Right renal cortex interstitium (tissue), 3 donors: ENCODE results near the gene RARB. TPM values are rescaled to one million over a fixed set of nuclear protein-coding genes. Genes with fewer than 3 reads are reported as not detected.
A peak's percentile ranks its signal among the peaks of the same experiment; 100 is the strongest.

Source experiments
- DNase-seq, 3 donors: peaks; one replicate each; pipeline ENCODE4 v3.0.0-alpha.2; 2013; ENCODE audit warnings: low read depth in 3 of 3, low spot score in 2 of 3
- polyA plus RNA-seq, 3 donors: library from polyadenylated mRNA; unstranded; fragments of 120-200 nt; gene quantifications; one replicate each; pipeline ENCODE4 v1.2.1, GENCODE V29; 2013; ENCODE audit not compliant: insufficient read length in 3 of 3

The RARB gene
- 10 to 100 TPM; 51.1 to 58.1 (median 57.0) TPM for polyA plus RNA-seq

DNA sequence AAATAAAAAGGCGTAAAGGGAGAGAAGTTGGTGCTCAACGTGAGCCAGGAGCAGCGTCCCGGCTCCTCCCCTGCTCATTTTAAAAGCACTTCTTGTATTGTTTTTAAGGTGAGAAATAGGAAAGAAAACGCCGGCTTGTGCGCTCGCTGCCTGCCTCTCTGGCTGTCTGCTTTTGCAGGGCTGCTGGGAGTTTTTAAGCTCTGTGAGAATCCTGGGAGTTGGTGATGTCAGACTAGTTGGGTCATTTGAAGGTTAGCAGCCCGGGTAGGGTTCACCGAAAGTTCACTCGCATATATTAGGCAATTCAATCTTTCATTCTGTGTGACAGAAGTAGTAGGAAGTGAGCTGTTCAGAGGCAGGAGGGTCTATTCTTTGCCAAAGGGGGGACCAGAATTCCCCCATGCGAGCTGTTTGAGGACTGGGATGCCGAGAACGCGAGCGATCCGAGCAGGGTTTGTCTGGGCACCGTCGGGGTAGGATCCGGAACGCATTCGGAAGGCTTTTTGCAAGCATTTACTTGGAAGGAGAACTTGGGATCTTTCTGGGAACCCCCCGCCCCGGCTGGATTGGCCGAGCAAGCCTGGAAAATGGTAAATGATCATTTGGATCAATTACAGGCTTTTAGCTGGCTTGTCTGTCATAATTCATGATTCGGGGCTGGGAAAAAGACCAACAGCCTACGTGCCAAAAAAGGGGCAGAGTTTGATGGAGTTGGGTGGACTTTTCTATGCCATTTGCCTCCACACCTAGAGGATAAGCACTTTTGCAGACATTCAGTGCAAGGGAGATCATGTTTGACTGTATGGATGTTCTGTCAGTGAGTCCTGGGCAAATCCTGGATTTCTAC, at the start of gene RARB:
Gene RARB, plus strand, starts transcription at position 322 of the 847 bp plus-strand sequence. Its CDS starts 469 bp downstream, at position 791.
- peak; percentile 95 to 99 (median 96) for DNase-seq

DNA sequence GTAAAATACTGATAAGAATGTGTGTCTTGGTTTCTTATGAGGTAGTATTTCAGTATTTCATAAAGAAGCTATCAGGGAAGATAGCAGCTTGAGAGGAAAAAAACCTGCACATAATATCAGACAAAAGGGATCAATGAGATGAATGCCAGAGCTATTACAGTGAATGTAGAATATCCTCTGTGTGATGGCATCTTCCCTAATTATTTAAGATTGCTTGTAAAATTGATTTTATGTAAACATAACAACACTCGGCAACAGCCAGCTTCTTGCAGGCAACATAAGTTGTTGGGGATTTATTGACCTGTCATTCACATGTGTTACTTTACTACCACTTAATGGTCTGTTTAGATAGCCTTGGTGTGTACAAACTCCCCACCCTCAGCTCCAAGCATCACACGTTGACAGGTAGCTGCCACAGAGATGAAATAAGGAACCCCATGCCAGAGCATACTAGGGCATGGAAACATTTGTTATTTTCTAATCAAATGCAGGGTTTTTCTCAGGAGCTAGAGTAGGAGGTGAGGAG, 49.2 kb upstream of the RARB start:
- no peak for DNase-seq

DNA sequence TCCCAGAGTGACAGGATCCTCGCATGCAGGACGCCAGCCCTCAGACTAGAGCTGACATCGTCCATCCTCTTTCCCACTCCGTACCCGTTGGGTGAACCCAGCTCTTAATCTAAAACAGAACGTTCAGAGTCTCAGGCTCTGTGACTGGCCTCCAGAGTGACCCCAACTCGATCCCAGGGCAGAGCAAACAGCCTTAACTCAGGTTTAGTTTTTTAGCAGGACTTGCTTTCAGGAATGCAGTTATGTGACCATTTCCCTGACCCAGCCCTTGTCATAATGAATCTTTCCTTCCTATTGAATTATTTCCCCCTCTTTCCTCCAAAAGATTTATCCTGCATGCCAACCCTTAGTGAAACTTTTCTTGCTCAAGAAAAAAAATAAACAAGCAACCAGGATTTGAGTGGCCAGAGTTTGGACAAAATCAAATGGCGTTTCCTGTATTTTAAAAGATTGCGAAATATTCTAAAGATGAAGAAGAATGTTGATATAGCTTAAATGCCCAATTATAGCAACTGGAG, 47.8 kb upstream of the RARB start:
- DNase-seq: peak in 2 of 3 donors; percentile 38 to 49

DNA sequence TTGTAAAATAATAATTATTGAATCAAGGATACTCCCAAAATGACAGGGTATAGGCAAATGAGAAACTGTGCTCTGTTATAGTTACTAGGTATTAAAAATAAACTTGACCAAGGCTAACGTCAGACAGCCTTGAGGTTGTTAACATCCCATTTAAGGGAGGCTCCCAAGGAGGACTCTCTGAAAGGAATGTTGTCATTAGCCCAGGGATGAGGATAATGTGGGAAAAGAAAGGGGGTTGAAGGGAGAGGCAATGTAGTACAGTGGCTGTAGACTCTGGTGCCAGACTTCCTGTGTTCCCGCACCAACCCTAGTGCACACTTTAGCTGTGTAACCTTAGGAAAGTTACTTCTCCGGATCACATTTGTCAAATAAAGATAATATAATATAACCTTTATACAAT, 47.0 kb upstream of the RARB start:
- no peak for DNase-seq

DNA sequence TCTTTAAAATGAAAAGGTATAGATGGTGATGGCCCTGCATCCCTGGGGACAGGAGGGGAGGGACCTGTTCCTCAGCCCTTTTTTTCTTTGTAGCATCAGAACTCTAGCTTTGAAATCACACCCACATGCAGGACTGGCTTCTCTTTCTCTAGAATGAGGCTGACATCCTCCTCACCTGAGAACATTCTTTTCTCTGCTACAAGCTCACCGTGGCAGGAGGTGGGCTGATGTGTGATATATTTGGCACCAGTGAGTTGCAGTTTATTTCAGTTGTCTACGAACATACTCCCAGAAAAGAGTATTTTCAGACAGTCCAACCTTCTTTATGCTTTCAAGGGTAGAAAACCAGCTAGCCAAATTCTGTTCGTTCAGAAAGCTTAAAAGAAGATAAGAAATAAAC, 43.6 kb upstream of the RARB start:
- DNase-seq: no peak

DNA sequence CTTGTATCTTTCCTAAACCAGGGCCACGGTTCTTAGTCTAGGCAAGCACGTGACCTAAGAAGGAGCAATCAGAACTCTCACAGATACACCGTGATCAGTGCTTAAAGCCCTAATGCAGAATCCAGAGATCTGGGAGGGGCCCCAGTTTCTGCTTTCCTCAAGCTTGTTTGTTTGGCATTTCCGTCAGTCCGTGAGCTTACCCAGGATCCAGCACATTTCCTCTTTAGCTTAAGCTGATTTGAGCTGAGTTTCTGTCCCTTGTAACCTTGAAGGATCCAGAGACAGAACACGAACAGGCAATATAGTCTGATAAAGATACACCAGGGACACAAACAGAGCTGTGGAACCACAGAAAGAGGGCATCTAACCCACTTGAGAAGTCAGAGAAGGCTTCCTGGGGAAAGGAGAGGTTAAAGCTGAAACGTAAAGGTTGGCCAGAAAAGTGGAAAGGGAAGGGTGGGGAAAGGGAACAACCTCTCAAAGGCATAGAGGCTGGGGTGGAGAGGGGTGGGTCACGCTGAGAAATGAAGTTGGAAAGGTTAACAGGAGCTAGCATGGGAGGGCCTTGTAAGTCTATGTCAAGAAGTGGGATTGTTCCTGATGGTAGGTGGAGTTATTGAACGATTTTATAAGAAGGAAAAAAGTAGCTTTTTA, 42.1 kb upstream of the RARB start:
- DNase-seq: no peak

DNA sequence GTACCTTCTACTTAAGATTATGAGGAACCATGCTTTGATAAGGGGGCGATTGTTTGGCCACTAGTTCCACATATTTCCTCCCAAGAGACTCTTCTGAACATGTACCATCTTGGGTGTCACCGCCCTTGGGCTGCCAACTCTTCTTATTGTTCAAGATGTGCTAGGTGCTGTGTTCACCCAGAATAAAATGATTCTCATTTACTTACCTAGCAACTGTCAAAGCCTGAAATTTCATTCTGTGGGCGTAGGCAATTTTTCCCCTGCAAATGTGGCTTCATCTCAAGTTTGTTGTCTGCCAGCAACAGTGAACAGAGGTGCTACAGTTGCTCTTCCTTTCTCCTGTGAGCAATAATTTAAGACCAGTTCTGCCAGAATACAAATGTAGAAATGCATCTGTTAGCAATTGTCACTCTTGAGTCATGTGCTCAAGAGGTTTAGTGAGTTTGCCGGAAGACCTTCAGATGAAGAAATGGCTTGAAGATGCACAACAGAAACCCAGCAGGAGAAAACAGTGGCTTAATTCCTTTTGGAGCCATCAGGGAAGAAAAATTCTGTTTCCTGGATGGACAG, 41.3 kb upstream of the RARB start:
- DNase-seq: no peak

DNA sequence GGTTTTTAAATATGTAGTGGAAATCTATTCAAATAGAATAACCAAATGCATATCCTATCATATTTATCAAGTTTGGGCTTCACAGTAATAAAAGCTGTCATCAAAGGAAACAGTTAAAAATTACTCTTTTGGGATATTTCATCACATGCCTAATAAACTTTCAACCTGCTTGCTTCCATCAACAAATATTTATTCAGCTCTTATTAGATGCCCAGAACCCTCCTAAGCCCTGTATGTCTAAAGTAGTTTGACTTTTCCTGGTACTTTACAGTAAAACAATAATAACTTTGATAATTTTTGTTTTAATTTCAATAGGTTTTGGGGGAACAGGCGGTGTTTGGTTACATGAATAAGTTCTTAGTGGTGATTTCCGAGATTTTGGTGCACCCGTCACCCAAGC, 37.5 kb upstream of the RARB start:
- no peak for DNase-seq

DNA sequence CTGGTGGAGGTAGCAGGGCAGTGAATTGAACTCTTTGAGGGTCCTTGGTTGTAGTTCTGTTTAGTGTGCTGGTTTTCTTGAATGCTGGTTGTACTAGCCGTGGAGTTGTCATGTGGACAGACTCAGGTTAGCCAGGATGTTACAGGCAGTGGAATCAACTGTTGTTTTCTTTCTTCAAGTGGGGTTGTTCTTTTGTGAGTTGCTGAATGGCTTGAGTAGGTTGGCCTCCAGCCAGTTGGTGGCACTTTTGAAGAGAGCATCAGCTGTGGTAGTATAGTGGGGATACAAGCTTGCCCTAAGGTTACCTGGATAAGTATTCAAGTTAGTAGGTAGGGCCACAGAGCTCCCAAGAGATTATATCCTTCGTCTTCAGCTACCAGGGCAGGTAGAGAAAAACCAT, 31.8 kb upstream of the RARB start:
- DNase-seq: no peak

DNA sequence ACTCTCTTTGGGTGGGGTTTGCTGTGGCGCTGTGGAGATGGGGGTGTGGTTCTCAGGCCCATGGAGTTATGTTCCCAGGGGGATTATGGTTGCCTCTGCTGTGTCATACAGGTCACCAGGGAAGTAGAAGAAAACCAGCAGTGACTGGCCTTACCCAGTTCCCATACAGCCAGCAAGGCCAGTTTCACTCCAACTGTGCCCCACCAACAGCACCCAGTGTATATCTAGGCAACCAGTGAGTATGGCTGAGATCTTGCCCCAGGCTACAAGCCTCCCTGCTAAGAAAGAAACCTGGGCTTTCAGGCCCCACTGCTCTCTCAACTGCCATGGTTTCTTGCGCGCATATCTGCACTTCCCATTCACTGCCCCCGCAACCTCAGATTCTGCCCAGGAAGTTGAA, 31.4 kb upstream of the RARB start:
- no peak for DNase-seq

DNA sequence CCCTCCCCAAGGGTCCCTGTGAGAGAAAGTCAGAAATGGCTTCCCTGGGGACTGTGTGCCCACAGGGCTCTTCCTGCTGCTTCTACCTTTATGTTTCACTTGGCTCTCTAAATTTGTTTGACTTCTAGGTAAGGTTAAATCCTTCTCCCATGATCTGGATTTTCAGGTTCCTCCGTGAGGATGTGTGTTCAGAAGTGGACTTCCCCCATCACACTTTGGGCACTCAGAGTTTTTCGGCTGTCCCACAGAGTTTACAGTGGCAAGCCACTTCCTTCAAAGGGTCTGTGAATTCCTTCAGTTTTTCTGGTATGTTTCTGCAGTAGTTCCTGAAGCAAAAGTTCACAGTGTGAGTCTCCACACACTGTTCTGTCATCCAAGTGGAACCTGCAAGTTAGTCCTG, 30.9 kb upstream of the RARB start:
- DNase-seq: no peak

DNA sequence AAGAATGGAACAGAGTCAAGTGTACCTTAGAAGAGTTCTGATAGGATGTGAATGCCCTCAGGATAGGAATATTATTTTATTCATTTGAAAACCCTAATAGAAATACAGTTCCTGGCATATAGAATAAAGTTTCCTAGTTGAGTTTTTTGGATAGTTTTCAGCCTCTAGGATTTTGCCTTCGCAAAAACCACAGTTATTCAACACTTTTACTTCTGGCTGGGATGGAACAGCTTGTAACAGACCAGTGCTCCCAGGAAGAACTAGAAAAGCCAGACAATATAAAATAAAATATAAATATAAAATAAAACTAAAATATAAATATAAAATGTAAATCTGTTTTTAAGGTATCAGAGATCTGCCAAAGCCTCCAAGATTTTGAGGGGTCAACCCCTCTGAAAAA, 27.5 kb upstream of the RARB start:
- no peak for DNase-seq

DNA sequence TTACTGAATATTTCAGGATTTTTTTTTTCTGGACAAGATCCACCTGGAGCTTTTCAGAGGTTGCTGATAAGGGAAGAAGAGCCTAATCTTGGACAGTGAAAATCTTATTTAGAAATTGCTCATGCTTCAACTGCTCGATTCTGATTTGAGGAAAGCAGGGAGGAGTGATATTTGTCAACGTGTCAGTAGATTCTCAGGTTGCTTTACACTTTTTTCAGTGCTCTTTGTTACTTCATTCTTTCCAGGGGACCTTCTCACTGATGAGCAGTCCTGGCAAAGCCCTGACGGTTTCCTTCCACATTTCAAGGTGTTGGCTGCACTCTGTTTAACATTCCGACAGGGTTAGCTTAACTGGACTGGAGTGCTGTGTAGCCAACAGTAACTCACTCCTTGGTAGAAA, 24.1 kb upstream of the RARB start:
- DNase-seq: no peak

DNA sequence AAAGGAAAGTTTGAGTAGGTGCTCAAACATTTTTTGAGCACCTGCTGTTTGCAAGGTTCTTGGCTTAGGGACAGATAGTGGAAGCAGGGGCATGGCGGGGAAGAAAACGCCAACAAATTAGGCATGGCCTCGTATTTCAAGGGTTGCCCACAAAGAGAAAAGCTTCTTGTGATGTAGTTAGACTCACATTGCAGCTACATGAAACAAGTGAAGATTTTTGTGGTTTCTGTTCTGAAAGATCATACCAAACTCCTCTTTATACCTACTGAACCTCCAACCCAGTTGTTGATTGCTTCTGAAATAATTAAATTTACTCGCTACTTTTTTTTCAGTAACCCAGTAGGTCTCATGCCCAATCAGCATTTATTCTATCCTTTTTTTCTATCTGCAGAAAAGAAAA, 23.5 kb upstream of the RARB start:
- no peak for DNase-seq

DNA sequence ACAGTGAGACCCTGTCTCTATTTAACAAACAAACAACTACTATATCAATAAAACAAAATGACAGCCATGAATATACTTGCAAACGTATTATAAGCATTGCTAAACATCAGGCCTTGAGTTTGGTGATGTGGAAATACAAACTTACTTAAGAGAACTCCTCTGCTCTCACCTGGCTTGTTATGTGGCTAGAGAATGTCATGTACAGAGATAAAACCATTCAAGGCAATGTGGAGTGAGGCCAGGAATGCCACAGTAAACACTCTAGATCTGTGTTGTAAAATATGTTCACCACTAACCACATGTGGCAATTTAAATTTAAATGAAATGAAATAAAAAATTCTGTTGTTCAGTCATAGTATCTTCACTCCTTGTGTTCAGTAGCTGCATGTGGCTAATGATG, 22.7 kb upstream of the RARB start:
- no peak for DNase-seq

DNA sequence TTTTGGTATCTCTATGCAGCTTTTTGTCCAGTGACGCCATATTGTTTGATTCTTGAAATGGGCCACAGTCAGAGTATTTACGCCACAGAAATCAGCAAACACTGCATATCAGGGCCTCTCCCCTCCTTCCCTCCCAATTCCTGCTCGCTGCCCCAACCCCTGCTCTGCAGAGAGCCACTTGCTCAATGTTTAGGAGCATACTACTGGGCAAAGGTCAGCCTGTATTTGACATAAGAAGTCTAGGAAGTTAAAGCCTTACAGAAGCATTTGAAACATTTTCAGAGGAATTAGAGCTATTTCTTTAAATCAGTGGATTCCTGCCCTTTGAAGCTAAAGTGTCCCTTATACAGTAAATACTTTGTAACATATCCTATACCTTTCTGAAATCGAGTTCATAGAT, 17.4 kb upstream of the RARB start:
- DNase-seq: no peak

DNA sequence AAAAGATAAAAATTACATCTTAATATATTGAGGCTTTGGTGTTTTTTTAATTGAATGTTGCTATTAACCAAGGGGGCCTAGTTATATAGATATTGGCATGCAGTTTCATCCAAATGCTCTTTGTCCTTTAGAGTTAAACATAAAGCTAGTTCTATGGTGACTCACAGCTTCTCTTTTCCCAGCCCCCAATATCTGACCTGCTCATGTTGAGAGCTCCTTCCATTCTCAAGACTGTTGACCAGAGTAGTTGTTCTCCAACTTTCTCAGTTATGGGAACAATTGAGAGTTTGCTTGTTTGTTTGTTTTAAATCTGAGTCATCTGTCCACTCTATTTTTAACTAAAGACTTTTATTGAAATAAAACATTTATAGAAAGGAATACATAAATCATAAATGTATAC, 15.8 kb upstream of the RARB start:
- DNase-seq: no peak

DNA sequence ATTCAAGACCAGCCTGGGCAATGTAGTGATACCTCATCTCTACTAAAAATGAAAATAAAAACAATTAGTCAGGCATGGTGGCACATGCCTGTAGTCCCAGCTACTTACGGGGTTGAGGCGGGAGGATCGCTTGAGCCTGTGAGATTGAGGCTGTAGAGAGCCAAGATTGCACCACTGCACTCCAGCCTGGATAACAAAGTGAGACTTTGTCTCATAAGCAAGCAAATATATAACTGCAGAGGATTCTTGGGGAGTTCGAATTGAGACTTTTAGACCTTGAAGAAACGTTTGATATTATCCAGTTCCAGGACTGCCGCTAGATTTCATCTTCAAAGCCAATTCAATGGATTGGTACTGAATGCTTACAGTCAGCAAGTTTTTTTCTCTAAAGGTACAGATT, 11.9 kb upstream of the RARB start:
- no peak for DNase-seq

DNA sequence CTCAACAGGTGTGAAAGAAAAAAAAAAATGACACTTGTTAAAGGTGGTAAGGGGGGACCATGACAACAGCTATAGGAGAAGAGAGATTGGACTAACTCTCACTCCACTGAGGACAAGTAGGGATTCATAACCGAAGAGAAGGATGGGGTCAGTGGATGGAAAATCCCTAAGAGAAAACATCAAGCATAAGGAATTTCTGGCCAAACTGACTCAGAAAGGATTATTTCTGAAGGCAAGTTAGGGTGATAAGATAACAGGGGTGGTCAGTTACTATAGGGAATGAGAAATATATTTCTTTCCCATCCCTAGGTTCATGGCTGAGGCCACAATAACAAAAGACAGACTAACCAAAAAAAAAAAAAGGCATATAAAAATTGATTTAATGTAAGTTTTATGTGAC, 9.5 kb upstream of the RARB start:
- DNase-seq: no peak

DNA sequence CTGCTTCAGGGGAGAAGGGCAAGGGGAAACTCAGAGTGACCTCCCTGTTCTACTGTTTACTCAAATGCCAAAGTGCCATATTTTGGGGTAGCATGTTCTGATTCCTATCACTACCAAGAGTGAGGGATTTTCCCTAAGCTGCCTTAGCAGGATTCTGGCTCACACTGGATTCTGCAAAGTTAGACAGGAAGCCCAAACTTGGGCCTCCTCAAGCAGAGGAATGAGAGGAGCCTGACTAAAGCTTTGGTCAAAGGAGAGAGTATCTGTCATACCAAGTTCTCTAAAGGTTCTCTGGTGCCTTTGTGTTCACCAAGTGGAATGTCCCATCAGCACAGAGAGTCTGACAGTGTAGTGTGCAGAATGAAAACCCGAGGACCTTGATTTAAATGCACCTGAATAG, 8.8 kb upstream of the RARB start:
- DNase-seq: no peak

DNA sequence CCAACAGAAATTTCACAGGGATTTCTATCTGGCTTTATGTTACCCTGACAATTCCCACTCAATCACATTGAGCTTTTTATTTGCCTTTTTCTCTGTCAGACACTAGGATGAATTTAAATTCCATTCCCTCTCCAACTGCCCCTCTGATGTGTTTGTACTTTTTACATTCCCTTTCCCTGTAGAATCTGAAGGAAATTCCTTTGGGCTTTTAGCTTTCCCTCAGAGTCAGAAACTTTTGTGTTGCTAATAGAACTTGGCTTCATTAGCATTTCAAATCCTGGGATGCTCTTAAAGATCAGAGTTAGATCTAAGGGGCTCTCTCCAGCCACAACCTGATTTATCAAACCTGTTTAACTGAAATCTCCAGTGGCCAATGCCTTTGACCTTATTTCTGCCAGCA, 7.9 kb upstream of the RARB start:
- no peak for DNase-seq

DNA sequence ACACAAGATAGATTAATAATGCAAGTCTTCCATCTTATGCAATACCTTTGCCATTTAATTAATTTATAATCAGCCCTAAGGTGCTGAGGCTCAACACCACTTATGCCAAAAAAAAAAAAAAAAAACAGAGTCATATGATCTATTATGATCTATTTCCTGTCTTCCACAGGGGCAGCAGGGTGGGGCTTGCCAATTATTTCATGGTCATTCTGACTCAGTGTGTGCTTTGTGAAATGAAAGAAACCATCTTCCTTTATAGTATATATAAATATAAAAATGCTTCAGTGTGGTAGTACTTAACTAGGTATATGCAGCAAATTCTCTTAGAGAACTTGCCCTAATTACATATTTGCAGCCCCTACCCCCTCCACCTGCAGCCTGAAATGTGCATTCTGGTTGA, 7.2 kb upstream of the RARB start:
- no peak for DNase-seq
